Thoracic aorta (tissue), 2 donors: Measurements from ENCODE around the gene PYGL. TPM values are rescaled to one million over a fixed set of nuclear protein-coding genes. Genes with fewer than 3 reads are reported as not detected.

Experiments
- ATAC-seq: fragments of 150-250 bp; one replicate; pipeline ENCODE4 v1.8.0; 2017; ENCODE audit warnings: low read depth; ENCODE audit not compliant: insufficient number of reproducible peaks, low FRiP score
- DNase-seq: peaks from one replicate; pipeline ENCODE4 v3.0.0-alpha.2; 2020; ENCODE audit warnings: low spot score
- H3K27ac ChIP-seq, 2 donors: fragments of 200-600 bp; sonication (generic); 1 replicate in 1 of 2; 2 replicates in 1 of 2; pipeline ENCODE4 v1.5.1; 2016; ENCODE audit warnings: mild to moderate bottlenecking in 2 of 2, moderate library complexity in 2 of 2
- H3K27me3 ChIP-seq: fragments of 200-600 bp; sonication (generic); replicated peaks from 2 replicates; pipeline ENCODE4 v1.6.0; 2016; ENCODE audit warnings: mild to moderate bottlenecking; ENCODE audit not compliant: insufficient read depth
- H3K36me3 ChIP-seq: fragments of 200-600 bp; sonication (generic); one replicate; pipeline ENCODE4 v1.5.1; 2016
- H3K4me1 ChIP-seq, 2 donors: fragments of 200-600 bp; sonication (generic); 1 replicate in 1 of 2; 2 replicates in 1 of 2; pipeline versions ENCODE4 v1.5.1 to v1.6.0; 2016; ENCODE audit warnings: low read depth in 2 of 2, mild to moderate bottlenecking in 1 of 2; ENCODE audit not compliant: control insufficient read depth in 1 of 2
- H3K4me3 ChIP-seq: fragments of 200-600 bp; sonication (generic); 2 replicates; pipeline ENCODE4 v1.5.1; 2016; ENCODE audit warnings: mild to moderate bottlenecking
- H3K9me3 ChIP-seq: fragments of 200-600 bp; sonication (generic); 2 replicates; pipeline ENCODE4 v1.5.1; 2016
- CTCF ChIP-seq: fragments of 200-600 bp; sonication (generic); IDR thresholded peaks from one replicate; pipeline ENCODE4 v1.5.1; 2019; ENCODE audit warnings: antibody characterized with exemption
- total RNA-seq, 2 donors: library from RNA; depleted of rRNA; stranded (reverse); fragments of >200 nt; gene quantifications; one replicate each; pipeline versions ENCODE4 v1.1.0 to v1.2.3, GENCODE V29; 2016

PYGL gene
- total RNA-seq, 2 donors from 2014 or later: 39.9 to 51.2 TPM

DNA sequence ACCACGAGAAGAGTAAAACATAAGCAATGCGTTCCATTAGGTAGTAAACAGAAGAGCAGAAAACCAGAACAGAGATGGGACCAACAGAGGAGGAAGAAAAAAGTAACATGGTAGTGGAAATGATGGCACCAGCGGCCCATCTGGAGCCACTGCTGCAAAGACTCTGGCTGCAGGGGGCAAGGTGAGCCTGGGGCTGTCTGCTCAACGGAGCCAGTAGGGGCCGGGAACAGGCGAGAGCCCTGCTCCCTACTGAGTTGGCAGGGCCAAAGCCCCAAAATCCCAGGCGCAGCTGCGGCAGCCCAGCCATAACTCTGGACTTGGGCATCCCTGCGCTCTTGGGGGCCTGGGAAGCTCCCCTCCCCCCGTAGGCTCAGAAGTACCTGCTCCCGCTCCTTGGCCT, 28.5 kb upstream of the PYGL start:
- no peak for DNase-seq
- H3K4me3 ChIP-seq: no peak overlapping the region
- H3K36me3 ChIP-seq: no peaks in the 10 kb centered on the region
- H3K27ac ChIP-seq: no peak overlapping the region
- H3K27me3 ChIP-seq: no peaks in the 10 kb centered on the region
- H3K4me1 ChIP-seq: no peaks in the 10 kb centered on the region
- TF ChIP-seq CTCF: no peak
- no peaks in the 10 kb centered on the region for H3K9me3 ChIP-seq
- no peak for ATAC-seq

DNA sequence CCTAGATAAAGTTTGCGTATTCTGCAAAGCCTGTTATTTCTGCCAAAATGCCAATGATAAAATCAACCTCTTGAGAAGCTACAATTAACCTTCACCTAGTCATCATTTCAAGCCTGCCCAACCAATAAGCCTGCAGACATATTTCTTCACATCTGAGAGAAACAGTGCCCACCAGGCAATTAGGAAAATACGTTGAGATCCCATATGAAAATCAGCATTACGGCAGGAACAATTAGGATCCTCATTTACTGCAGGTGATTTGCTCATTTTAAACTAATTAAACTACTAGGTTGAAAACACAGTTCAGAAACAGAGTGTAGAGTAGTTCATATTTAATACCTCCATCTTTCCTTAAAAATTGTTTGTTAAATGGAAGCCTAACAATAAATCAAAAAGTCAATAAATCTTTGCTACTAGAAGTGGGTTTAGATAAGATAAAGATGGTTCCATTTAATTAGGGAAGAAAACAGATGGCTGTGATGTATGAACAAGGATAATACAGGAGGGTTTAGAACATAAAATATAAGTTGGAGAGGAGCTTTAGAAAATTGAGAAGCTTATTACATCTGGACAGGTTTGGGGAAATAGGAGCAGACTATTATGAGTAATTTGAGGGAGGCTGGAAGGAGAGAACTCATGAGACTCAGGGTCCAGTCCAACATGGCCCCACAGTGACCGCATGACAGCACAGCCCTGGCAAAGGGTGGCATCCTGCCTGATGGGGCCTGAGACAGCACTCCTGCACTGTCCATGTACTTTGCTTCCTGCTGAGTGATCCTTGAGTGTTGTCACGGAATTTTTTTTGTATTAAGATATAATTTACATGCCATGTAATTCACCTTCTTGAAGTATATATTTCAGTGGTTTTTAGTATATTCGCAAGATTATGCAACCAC, 26.9 kb upstream of the PYGL start:
- no peak overlapping the region for H3K27ac ChIP-seq
- H3K9me3 ChIP-seq: no peaks in the 10 kb centered on the region
- no peak for ATAC-seq
- H3K36me3 ChIP-seq: no peaks in the 10 kb centered on the region
- no peaks in the 10 kb centered on the region for H3K4me1 ChIP-seq
- TF ChIP-seq CTCF: no peak
- H3K27me3 ChIP-seq: no peaks in the 10 kb centered on the region
- H3K4me3 ChIP-seq: no peak overlapping the region
- DNase-seq: no peak

DNA sequence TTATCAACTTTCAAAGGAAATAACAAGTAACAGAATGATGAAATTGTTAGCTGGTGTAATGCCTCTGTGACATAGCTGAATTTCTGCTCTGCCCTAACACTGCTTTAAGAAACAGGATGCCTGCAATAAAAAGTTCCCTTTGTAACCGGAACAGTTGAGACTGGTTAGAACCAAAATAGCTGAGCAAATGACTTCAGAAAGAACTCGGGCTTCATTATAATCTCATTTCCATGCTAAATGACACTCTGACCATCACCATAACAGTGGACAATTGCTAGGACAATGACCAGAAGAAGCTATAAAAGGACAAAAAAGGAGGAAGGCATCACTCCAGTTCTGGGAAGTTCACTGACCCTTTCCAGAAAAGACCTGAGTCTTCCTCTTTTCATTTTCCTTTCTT, 23.5 kb upstream of the PYGL start:
- no peaks in the 10 kb centered on the region for H3K27me3 ChIP-seq
- H3K4me3 ChIP-seq: no peak overlapping the region
- H3K4me1 ChIP-seq: peaks cover 7 to 16% of the 10 kb centered on the region in 2 donors
- H3K27ac ChIP-seq: no peak overlapping the region
- no peak for TF ChIP-seq CTCF
- ATAC-seq (no peak), DNase-seq (no peak)
- no peaks in the 10 kb centered on the region for H3K36me3 ChIP-seq
- H3K9me3 ChIP-seq: no peaks in the 10 kb centered on the region

- ATAC-seq (no peak), DNase-seq (no peak)
- Histone ChIP-seq H3K27ac (no peak overlapping the region), H3K4me1 (peaks cover 12 to 23% of the 10 kb centered on the region in 2 donors), H3K27me3 (no peaks in the 10 kb centered on the region), H3K4me3 (no peak overlapping the region), H3K36me3 (no peaks in the 10 kb centered on the region), H3K9me3 (no peaks in the 10 kb centered on the region)
- TF ChIP-seq CTCF: no peak
Observed at GRCh38 chr14:50967103-50967502, 22.8 kb upstream of the PYGL start.

- Histone ChIP-seq H3K36me3 (no peaks in the 10 kb centered on the region), H3K4me3 (no peak overlapping the region), H3K27ac (peak overlapping the region in 1 of 2 donors; percentile 36), H3K27me3 (no peaks in the 10 kb centered on the region), H3K4me1 (peaks cover 25 to 38% of the 10 kb centered on the region in 2 donors), H3K9me3 (no peaks in the 10 kb centered on the region)
- peak; percentile 85 for DNase-seq
- ATAC-seq: peak; percentile 30
- no peak for TF ChIP-seq CTCF
Observed at GRCh38 chr14:50964683-50965390, 20.6 kb upstream of the PYGL start.
